NCI-H82 treated with DMSO at 0.1 percent for 48 hours (cell line): ENCODE data around the gene UTP4.
"Not testable (repeated sequence)": the region's sequence is repeated elsewhere in the genome, so short reads cannot be mapped to it uniquely, and the experiment has no call there.

Source experiments
- DNase-seq: peaks from one replicate; lab custom pipeline; 2025; ENCODE audit not compliant: unreplicated experiment; lab: John Stamatoyannopoulos, UW

Gene UTP4

DNA sequence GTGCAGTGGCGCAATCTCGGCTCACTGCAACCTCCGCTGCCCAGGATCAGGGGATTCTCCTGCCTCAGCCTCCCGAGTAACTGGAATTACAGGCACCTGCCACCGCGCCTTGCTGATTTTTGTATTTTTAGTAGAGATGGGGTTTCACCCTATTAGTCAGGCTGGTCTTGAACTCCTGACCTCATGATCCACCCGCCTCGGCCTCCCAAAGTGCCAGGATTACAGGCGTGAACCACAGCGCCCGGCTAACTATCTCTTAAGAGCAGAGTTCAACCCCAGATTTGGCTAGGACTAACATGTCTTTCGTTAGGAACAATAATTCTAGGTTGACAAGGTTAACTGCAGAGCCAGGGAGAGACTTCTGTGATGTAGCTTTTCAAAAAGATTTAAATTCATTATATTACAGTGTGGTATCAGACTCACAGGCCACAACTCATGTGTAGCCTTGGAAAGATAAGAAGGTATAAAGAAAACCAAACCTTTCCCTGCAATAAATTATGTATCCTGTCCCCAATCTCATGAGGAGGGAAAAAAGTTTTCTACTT lies 4.4 kb upstream of the UTP4 start:
- DNase-seq: no peak

DNA sequence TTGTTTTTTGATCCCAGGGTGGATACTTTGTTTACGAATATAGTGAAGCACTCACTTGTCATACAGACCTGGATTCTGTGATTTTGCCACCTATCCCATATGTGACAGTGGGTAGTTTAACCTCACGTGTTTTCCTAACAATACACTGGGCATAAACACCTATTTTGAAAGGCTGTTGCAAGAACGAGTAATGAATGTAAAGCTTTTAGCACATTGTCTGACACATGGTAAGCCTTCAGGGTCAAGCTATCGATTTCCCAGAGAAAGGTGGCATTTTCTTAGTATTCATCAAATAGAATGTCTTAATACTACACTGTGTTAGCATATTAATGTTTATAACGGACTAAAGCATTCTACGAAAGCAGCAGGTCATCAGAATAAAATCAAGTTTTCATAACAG lies 2.0 kb upstream of the UTP4 start:
- no peak for DNase-seq

DNA sequence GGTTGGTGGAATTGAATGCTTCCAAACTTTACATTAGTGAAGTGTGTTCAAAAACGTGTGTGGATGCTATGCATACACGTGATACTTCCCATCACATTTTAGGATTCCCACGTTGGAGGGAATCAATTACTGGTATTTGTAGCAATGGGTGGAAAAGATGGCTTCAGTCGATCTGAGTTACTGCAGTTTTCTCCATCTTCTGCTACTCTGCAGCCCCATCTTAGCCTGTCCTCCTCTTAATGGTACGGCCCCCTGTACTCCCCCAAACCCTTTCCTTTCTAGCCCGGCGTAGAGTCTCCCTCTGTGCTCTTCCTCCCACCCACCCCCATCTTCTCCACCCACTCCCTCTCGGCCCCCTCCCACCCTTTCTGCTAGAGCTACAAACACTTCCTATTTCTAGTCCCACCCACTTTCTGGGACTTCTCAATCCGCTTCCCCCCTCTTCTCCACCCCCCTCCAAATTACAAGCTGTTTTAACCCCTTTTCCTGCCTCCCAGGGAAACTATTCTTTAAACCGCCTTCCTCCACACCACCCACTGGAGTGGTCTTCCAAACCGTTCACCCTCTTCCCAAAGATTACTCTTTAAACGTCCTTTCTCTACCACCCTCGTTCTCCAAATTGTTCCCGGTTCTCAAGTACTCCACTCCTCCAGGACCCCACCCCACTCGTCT lies 1.1 kb upstream of the UTP4 start:
- peak; percentile 77 for DNase-seq

DNA sequence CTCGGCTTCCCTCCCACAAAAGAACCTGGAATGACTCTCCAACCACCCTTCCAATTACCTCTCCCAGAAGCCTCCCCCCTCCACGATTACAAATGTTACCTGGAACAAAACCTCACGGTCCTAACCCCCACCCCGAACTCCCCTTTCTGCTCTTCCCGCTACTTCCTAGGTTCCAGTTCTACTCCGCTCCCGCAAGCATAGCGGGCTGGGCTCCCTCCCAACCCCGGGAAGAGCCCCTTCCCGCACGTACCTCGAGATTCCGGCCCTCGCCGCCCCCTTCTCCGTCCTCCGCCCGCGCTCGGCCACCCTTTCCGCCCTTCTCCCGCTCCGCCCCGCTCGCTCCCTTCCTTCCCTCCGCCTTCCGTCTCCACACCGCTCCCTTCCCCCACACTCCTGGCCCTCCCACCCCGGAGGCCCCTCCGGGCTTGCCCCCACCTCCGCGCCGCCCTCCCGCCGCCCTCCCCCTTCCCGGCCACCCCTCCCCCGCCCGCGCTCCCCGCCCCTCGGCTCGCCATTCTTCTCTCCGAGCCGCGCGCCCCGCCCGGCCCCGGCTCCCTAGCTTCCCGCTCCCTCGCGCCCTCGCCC lies 518 bp upstream of the UTP4 start:
- DNase-seq: peak; percentile 33

DNA sequence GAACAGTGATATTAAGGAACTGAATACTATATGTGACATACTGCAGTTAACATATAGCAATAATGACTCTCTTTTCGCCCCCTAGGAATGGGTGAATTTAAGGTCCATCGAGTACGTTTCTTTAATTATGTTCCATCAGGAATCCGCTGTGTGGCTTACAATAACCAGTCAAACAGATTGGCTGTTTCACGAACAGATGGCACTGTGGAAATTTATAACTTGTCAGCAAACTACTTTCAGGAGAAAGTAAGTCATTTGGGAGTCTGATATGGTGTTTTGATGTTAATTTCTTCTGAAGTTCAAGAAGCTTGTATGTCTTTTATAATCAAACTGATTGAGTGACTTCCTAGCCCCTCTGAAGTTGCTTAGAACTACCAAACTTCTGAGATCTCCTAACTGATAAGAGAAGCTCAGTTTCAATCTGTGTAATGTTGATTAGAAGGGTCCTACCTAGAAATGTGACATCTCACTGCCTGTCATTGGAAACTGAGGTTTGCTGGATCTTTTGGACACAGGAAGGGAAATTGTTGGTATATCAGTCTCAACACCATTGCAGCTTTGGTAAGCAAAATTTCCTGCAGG lies 1.0 kb downstream of the UTP4 start:
- DNase-seq: no peak

DNA sequence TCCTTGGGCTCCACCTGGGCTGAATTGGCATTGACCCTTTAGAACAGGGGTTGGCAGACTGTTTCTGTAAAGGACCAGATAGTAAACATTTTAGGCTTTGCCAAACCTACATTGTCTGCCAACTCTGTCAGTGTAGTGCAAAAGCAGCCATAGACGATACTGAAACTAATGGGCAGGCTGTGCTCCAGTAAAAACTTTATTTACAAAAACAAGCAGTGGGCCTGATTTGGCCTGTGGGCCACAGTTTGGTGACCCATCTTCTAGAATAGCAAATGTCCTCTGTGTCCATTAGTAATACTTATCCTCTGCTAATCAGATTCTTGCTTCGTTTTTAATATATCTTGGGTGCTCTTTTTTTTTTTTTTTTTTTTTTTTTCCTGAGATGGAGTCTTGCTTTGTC lies 6.2 kb downstream of the UTP4 start:
- DNase-seq: no peak

DNA sequence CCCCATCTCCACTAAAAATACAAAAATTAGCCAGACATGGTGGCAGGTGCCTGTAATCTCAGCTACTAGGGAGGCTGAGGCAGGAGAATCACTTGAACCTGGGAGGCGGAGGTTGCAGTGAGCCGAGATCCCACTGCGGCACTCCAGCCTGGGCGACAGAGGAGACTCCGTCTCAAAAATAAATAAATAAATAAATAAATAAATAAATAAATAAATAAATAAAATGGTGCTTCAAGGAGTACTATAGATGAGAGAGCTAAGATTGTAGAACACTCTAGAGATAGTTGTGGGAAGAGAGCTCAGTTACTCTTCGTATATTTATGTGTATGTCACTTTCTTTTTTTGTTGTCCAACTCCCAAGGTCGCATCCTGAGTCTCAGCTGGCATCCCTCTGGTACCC lies 7.0 kb downstream of the UTP4 start:
- DNase-seq: not testable (repeated sequence)

DNA sequence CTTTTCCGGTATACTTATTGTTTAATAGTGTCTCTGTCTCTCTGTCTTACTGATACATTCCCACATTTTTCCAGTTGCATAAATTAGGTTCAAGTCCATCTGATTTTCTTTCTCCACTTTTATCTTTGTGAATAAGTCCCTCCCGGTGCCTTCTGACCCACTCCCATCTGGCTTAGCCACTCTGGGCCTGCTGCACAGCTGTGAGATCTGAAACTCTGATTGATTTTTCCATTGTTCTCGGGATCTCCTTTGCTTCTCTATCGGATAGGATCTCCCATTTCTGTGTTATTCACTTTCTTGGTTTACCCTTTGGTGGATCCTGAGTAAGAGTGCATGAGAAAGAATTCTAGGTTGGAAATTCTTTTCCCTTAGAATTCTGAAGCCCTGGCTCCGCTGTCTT lies 8.6 kb downstream of the UTP4 start:
- DNase-seq: no peak

DNA sequence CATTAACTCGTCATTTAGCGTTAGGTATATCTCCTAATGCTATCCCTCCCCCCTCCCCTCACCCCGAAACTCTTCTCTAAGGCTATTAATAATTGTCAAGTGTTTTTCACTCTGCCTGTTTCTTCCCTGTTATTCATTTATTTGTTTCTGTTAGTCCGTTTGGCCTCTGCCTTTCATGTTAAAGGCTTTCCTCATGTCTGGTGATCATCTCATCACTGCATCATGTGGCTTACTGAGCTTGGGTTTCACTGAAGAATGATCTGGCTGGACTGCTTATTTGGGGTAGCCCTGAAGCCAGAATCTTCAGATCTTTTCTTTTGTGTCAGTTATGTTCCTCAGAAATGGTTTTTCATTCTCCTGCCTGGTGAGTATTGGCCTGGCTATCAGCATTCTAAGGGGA lies 9.5 kb downstream of the UTP4 start:
- no peak for DNase-seq

DNA sequence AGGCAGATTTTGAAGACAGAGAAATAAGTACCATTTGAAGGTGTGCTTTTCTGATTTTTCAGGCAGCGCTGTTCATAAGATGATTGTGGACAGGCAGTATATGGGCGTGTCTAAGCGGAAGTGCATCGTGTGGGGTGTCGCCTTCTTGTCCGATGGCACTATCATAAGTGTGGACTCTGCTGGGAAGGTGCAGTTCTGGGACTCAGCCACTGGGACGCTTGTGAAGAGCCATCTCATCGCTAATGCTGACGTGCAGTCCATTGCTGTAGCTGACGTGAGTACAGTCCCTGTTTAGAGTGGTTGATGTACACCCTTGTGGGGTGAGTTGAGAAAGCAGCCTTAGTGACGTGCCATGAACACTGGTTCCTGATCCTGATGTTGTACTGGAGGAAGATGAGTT lies 10.7 kb downstream of the UTP4 start:
- DNase-seq: no peak

DNA sequence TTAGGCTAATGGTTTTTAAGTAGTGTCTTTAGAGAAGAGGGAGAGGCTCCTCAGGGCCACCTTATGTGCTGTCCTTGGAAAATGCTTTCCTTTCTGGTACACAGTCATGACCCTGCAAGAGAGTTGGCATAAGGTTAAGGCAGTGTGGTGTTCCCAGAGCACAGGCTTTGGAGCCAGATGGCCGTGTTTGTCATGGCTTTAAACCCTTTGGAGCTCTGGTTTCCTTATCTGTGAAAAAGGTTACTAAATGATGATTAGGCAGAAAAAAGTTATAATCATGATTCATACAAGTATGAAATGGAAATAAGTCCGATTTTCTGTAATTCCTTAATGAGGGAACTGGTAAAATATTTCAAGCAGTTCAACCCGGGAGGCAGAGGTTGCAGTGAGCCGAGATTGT lies 13.2 kb downstream of the UTP4 start:
- DNase-seq: no peak

DNA sequence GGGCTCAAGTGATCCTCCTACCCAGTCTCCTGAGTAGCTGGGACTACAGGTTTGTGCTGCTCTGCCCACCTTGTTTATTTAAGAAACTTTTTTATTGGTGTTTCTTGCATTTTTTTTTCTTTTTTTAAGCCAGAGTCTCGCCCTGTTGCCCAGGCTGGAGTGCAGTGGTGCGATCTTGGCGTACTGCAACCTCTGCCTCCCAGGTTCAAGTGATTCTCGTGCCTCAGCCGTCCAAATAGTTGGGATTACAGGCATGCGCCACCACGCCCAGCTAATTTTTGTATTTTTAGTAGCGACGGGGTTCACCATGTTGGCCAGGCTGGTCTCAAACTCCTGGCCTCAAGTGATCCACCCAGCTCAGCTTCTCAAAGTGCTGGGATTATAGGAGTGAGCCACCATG lies 17.2 kb downstream of the UTP4 start:
- DNase-seq: not testable (repeated sequence)

DNA sequence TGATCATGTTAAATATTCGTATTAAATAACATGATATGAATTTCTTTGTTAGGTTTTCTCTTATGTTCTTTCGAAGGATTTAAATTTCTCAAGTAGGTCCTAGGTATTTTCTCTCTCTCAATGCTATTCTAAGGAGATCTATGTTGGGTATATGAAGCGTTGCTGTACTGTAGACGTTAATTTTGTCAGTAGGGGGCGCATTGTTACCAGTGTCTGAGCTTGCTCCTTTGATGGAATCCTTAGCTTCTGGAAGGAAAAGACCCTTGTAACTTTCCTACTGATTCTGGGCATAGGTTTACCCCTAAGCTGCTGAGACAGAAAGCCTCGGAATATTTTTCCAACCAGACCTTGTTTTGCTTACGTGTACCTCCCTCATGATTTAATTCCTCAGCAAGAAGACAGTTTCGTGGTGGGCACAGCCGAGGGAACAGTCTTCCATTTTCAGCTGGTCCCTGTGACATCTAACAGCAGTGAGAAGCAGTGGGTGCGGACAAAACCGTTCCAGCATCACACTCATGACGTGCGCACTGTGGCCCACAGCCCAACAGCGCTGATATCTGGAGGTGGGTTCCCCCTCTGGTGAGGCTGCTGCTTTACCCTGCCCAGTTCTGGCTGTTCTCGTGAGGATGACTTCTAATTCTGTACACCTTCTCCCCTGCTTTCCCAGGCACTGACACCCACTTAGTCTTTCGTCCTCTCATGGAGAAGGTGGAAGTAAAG lies 17.9 kb downstream of the UTP4 start:
- DNase-seq: peak; percentile 42

DNA sequence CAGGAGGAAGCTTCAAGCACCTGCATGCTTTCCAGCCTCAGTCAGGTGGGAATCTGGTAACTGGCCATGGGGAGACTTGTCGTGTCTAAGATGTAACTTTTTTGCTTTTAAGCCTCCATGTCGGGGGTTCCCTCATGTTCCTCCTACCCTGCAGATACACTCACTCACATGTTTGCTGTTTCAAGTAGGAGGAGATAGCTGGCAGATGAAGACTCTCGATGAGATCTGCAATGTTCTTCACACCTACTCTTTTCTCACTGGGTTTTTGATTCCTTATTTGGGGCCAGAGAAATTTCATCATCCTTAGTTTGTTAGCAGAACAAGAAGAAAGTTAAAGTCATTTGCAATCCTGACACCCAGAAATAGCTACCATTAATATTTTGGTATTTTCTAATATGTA lies 24.7 kb downstream of the UTP4 start:
- no peak for DNase-seq

DNA sequence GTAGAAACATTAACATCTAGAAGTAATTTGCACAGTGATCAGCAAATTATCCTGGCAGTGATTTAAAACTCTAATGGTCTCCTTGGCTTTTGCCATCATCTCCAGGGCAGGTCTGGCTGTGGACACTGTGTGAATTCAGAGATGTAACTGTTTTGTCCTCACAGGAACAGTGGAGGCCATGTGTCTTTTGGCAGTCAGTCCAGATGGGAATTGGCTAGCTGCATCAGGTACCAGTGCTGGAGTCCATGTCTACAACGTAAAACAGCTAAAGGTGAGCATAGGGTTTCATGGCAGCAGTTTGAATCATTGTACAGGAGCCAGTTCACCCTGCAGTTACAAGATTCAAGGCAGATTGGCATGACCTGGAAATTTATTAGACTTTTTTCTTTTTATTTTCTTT lies 27.7 kb downstream of the UTP4 start:
- no peak for DNase-seq

DNA sequence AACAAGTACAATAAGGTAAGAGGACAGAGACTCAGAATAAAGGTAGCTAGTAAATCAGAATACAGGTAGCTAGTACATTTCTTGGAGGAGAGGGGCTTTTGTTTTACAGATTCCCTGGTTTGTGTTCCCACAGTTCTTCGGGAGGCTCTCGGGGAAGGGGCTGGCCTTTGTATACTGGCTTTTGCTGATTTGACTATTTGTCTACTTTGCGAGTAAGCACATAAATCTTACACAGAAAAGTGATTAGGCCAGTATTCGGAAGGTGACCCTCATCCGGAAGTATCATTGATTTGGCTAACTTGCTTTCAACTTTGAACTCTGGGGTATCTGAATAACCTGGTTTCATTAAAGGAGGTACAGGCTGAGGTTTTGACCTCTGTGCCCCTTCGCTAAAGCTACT lies 33.1 kb downstream of the UTP4 start:
- no peak for DNase-seq

DNA sequence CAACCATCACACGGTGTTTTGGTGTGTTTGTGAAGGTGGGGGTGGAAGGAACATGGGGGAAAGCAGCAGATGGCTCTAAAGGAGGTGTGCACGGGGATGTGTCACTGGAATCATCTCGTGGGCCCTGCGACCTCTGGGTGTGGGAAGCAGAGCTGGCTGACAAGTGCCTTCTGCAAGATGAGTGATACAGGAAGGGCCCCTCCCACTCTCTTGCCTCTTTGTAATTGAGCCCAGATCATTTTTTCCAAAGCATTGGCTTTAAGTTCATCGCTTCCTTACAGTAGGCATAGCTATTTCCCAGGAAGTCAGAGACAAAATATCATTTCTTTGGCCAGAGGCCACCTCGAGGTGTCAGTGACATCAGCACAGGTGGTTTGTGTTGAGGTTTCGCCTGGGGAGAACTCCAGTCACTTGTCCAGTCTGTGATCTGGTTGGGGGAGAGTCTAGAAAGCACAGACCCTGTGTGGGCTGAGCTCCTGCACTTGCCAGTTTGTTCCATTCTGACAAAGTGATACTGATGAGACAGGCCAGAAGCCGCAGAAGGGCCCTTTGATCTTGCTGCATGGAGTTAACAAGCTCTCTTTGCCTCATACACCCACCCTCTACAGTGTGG lies 33.9 kb downstream of the UTP4 start:
- no peak for DNase-seq

DNA sequence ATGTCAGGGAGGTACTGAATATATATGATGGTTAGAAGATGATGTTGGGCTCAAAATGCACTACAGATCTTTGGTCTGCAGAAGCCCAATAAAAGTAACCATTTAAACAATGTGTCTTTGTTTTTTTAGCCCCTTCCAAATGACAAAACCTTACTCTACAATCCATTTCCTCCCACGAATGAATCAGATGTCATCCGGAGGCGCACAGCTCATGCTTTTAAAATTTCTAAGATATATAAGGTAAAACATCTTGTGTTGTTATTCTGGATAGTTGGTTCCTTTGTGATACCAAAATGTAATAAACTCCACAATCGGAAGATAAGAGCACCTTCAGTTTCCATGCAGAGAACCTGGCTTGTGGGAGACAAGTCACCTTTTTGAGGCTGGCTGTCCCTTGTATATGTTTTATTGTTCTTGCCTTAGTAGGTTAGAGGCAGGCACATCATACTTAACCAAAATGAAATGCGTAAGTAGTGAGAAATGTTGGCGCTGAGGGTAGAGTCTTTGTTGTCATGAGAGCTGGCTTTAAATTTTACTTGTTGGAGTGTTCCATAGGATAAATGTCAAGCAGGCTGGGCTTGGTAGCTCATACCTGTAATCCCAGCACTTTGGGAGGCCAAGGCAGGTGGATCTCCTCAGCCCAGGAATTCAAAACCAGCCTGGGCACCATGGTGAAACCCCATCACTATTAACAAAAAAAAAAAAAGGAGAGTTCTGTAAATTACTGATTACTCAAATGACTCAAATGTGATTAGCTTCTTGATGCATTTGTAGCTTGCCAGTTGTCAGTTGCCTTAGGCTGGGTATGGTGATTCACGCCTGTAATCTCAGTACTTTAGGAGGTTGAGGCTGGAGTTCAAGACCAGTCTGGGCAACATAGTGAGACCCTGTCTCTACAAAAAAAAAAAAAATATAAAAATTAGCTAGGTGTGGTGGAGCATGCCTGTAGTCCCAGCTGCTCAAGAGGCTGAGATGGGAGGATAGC lies 34.8 kb downstream of the UTP4 start:
- no peak for DNase-seq

DNA sequence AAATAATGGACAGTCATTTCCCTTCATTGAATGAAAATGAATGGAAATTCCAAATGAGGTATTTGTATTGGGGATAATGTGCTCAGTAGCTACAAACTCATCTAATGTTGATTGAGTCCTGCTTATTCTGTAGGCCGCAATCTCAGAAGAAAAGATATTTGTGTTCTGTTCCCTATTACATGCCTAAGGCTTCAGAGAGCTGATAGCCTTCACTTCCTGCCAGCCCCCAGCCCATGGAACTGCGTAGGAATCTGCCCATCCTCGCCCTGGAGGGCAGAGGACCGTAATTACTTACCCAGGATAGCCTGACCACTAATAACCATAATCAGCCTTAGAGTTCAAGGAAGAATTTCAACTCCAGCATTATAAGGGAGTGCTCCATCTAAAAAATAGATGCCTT lies 36.6 kb downstream of the UTP4 start:
- DNase-seq: no peak

DNA sequence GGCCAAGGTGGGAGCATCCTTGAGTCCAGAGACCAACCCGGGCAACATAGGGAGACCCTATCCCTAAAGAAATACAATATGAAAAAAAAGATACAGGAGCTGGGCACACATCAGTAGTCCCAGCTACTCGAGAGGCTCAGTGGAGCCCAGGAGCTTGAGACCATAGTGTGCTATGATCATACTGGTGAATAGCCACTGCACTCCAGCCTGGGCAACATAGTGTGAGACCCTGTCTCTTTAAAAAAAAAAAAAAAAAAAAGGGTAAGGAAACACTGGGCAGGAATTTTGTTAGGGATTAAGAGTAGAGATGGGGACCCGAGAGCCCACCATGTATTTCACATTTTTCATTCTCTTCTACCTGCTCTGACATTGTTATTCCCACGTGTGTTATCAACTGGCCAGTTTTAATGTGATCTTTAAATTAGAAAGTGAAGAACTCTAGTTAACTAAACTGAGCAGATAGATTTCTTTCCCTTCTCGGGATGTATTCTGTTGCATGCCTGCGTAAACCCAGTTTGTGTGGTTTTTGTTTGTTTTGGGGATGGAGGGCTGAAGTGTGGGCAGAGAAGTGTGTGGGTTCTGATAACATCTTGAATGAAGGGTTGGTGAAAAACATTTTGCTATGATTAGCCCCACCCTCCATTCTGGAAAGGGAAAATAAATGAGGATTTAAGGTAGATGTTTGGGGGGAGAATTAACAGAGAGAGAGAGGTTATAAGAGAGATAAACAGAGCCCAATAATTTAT lies 37.3 kb downstream of the UTP4 start:
- DNase-seq: no peak
